ENCODE measurements around the gene PECR. TPM values are rescaled to one million over a fixed set of nuclear protein-coding genes. Genes with fewer than 3 reads are reported as not detected.

Gene PECR
- total and polyA plus RNA-seq, 2 of the 4 experiments (the other 2 are of a cell fraction) = 11.4 to 17.7 TPM

DNA sequence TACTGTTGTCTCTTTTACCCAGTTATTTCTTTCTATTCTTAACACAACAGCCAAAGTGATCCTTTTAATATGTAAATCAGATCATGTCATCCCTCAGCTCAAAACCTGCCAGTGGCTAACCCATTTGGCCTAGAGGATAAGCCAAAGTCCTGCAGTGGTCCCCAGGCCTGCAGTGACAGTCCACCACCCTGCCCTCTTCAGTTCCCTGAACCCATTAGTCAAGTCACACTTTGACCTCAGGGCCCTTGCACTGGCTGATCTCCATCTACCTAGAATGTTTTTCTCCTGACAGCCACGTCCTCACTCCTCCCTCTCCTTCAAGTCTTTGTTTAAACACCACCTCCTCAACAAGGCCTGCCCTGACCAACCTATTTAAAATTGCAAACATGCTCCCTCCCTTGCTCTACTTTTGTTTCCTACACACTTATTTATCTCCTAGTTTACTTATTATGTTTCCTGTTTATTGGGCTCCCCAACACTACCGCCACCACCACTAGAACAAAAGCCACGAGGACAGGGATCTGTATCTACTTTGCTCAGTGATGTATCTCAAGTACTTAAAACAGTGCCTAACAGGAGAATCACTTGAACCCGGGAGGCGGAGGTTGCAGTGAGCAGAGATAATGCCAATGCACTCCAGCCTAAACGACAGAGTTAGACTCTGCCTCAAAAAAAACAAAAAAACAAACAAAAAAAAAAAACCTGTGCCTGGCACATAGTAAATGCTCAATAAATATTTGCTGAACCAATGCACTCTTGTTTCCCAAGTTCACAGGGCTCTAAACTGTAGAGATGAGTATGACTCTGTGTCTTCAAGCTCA is 77.5 kb downstream of the PECR start:
- no peak overlapping the region for H2BK15ac ChIP-seq (ENCODE audit: low read depth, low read length)
- H3K4ac ChIP-seq (ENCODE audit: low read depth, low read length) = no peak overlapping the region
- no peaks in the 10 kb centered on the region for H3K27me3 ChIP-seq (ENCODE audit: control insufficient read depth, insufficient read depth, low read length)
- no peak overlapping the region for H3K4me3 ChIP-seq (ENCODE audit: insufficient read depth, low read depth, low read length)
- no peak overlapping the region for H4K91ac ChIP-seq (ENCODE audit: insufficient read depth, low read depth, low read length)
- H4K20me1 ChIP-seq (ENCODE audit: insufficient read depth, low read length) = no peaks in the 10 kb centered on the region
- BruUV-seq (replicated peaks) = no TSS peak
- no peak overlapping the region for H3K14ac ChIP-seq (replicated peaks; ENCODE audit: low read depth, low read length)
- no peak overlapping the region for H2BK5ac ChIP-seq (ENCODE audit: low read depth, low read length, poor library complexity, severe bottlenecking)
- no peaks in the 10 kb centered on the region for H3K9me3 ChIP-seq (ENCODE audit: control insufficient read depth, insufficient read depth, low read length)
- dilution Hi-C loops (cut with HindIII; ENCODE audit: low sequenced_read_pairs, unreplicated experiment) = no loop called here
- H3K4me1 ChIP-seq (ENCODE audit: control insufficient read depth, insufficient read depth, low read length) = no peaks in the 10 kb centered on the region
- ATAC-seq (ENCODE audit: low read depth) = no peak
- no peak overlapping the region for H2BK20ac ChIP-seq (ENCODE audit: low read depth, low read length)
- in situ Hi-C loops (cut with MboI; ENCODE audit: low sequenced_read_pairs) = no loop called here
- H3K23ac ChIP-seq (ENCODE audit: low read depth, low read length) = no peak overlapping the region
- H2AK9ac ChIP-seq (replicated peaks; ENCODE audit: low read depth, low read length, poor library complexity) = no peak overlapping the region
- POLR2A ChIA-PET (ENCODE audit: unreplicated experiment) = no interaction called here
- no peaks in the 10 kb centered on the region for H3K79me1 ChIP-seq (ENCODE audit: low read depth in 1 of 2, low read length in 2 of 2)
- intact Hi-C loops (cut with micrococcal nuclease) = no loop called here
- H3K56ac ChIP-seq (ENCODE audit: extremely low read depth, insufficient read depth, low read length) = no peak overlapping the region
- no peak overlapping the region for H4K8ac ChIP-seq (ENCODE audit: low read depth in 2 of 2, low read length in 2 of 2)
- CTCF ChIA-PET = no interaction called here
- no peak for TF ChIP-seq ELK1 (IDR thresholded peaks at IDR 0.05; ENCODE audit: borderline replicate concordance, low read depth, low read length)
- no peak for TF ChIP-seq RCOR1 (IDR thresholded peaks at IDR 0.05; ENCODE audit: insufficient replicate concordance, low read length)
- no peak for TF ChIP-seq RAD21 (IDR thresholded peaks at IDR 0.05; ENCODE audit: low read length)
- no peak for TF ChIP-seq CHD1 (IDR thresholded peaks at IDR 0.05; ENCODE audit: low read depth, low read length)
- no peak for TF ChIP-seq MAFK (IDR thresholded peaks at IDR 0.05; ENCODE audit: low read depth, low read length)
- TF ChIP-seq MXI1 (IDR thresholded peaks at IDR 0.05; ENCODE audit: borderline replicate concordance, low read depth, low read length) = no peak
- no peak for TF ChIP-seq RFX5 (IDR thresholded peaks at IDR 0.05; ENCODE audit: low read depth, low read length)
- no peak for TF ChIP-seq FOS (IDR thresholded peaks at IDR 0.05; ENCODE audit: low read depth, low read length)
- no peak for TF ChIP-seq SMC3 (IDR thresholded peaks at IDR 0.05; ENCODE audit: low read depth, low read length)
- TF ChIP-seq NFE2L2 (IDR thresholded peaks at IDR 0.05; ENCODE audit: low read depth, low read length) = no peak
- H4K5ac ChIP-seq (ENCODE audit: low read depth, low read length) = no peak overlapping the region
- H3K9me1 ChIP-seq (ENCODE audit: insufficient read depth, low read length) = no peaks in the 10 kb centered on the region
- H3K18ac ChIP-seq (ENCODE audit: low read depth, low read length) = no peak overlapping the region
- DNase-seq = no peak
- no peak overlapping the region for H3K4me2 ChIP-seq (ENCODE audit: low read depth, low read length)
- no peaks in the 10 kb centered on the region for H3K36me3 ChIP-seq (ENCODE audit: control insufficient read depth, insufficient read depth, low read length)
- H2AK5ac ChIP-seq (ENCODE audit: low read depth, low read length) = no peak overlapping the region
- H2BK120ac ChIP-seq (ENCODE audit: low read depth, low read length) = no peak overlapping the region
- no peak overlapping the region for H3K27ac ChIP-seq (ENCODE audit: insufficient read depth, low read length)
- 86% methylated on average over 3 of the region's 6 CpGs; no CpG with 5 or more reads in 1 of the 2 experiments for WGBS, 2 experiments (ENCODE audit: extremely low coverage in 2 of 2, insufficient read length in 1 of 2)
- no peak overlapping the region for H2AFZ ChIP-seq (replicated peaks; ENCODE audit: low read length, poor library complexity)
- no peak overlapping the region for H3K9ac ChIP-seq (ENCODE audit: low read depth, low read length)

Data from IMR-90 (cell line).